GM12892 (cell line): Measurements from ENCODE around the gene MYLK.

ENCODE experiments used
- POLR2A ChIP-seq: IDR thresholded peaks from 2 replicates; pipeline ENCODE4 v1.6.1; 2011; ENCODE audit warnings: low read depth, low read length, control low read depth
- POLR2AphosphoS5 ChIP-seq: IDR thresholded peaks from 2 replicates; pipeline ENCODE4 v1.6.1; 2011; ENCODE audit warnings: low read depth, low read length, control low read depth
- TAF1 ChIP-seq: IDR thresholded peaks from 2 replicates; pipeline ENCODE4 v1.6.1; 2011; ENCODE audit warnings: low read depth, mild to moderate bottlenecking, control low read depth, low read length, borderline replicate concordance

DNA sequence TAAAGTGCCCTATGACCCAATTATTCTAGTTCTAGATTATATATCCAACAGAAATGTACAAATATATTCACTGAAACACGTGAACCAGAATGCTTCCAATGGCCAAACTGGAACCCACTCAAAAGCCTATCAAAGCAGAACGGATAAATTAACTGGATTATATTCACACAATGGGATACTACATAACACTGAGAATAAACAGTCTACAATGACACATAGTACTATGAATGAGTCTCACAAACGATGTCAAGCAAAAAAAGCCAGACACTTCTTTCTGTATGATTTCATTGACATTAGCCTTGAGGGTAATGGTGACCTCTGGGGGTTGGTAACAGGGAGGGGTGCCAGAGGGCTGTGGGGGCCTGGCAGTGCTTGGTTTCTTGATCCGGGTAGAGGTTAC is 248.4 kb downstream of the MYLK start:
- TF ChIP-seq POLR2AphosphoS5, result no peak
- TF ChIP-seq TAF1, result no peak
- TF ChIP-seq POLR2A, result no peak
